Esophagus (tissue), 2 donors: ENCODE data around the gene PTPN23. TPM values are rescaled to one million over a fixed set of nuclear protein-coding genes. Genes with fewer than 3 reads are reported as not detected.
"Not testable (repeated sequence)": the region's sequence is repeated elsewhere in the genome, so short reads cannot be mapped to it uniquely, and the experiment has no call there.

ENCODE experiments used
- H3K27ac ChIP-seq, 2 donors: one replicate each; pipeline ENCODE4 v1.5.1; 2013; ENCODE audit warnings: low read depth in 2 of 2, mild to moderate bottlenecking in 2 of 2, inconsistent platforms in 1 of 2, low read length in 1 of 2, moderate library complexity in 1 of 2
- H3K27me3 ChIP-seq, 2 donors: one replicate each; pipeline ENCODE4 v1.6.1; 2013; ENCODE audit warnings: low read length in 2 of 2, control low read depth in 1 of 2, mild to moderate bottlenecking in 1 of 2; ENCODE audit not compliant: insufficient read depth in 2 of 2, control insufficient read depth in 1 of 2
- H3K36me3 ChIP-seq, 2 donors: one replicate each; pipeline ENCODE4 v1.6.1; 2013; ENCODE audit warnings: low read length in 1 of 2; ENCODE audit not compliant: control insufficient read depth in 2 of 2, insufficient read depth in 2 of 2
- H3K4me1 ChIP-seq, 2 donors: one replicate each; pipeline ENCODE4 v1.6.1; 2013; ENCODE audit warnings: low read length in 1 of 2; ENCODE audit not compliant: control insufficient read depth in 2 of 2, insufficient read depth in 2 of 2
- H3K4me3 ChIP-seq, 2 donors: one replicate each; pipeline ENCODE4 v1.5.1; 2013; ENCODE audit warnings: low read length in 2 of 2, mild to moderate bottlenecking in 2 of 2, low read depth in 1 of 2, moderate library complexity in 1 of 2
- H3K9me3 ChIP-seq, 2 donors: one replicate each; pipeline ENCODE4 v1.6.1; 2013; ENCODE audit warnings: mild to moderate bottlenecking in 2 of 2, low read depth in 1 of 2, low read length in 1 of 2, moderate library complexity in 1 of 2; ENCODE audit not compliant: control insufficient read depth in 2 of 2, insufficient read depth in 1 of 2
- WGBS, 2 donors: extraction: QIAGEN DNeasy Blood & Tissue Kit; methylation state at CpG; one replicate each; pipeline ENCODE4 v1.1.7; 2013; 5-methylcytosine and 5-hydroxymethylcytosine counted together
- polyA plus RNA-seq, 2 donors: library from polyadenylated mRNA; stranded (reverse); fragments of 200-250 nt; gene quantifications; one replicate each; pipeline ENCODE4 v1.2.3, GENCODE V29; 2013
- donor health status: healthy with polysubstance abuse.
- donor health status: Bipolar disorder and iron deficiency.

The PTPN23 gene
- polyA plus RNA-seq, 2 donors: 12.2 to 26.7 TPM

DNA sequence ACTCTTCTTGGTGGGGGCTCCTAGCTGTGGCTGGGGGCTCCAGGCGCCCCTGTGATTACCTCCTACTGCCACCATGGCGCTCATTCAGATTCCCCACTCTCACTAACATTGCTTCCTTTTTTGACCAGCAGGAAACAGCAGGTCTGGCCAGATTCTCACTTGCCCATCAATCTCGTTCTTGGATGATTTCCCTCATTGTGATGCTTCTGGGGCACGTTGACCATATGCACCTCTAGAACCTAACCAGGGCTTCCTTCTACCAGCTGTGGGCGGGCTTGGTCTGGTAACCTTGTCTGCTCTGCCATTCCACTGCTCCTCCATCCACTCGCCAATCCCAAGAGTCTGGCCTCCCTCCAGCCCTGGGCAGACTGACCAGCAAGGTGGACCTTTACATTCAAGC lies 35.9 kb upstream of the PTPN23 start:
- H3K27me3 ChIP-seq: no peaks in the 10 kb centered on the region
- H3K4me3 ChIP-seq: no peak overlapping the region
- H3K9me3 ChIP-seq: no peaks in the 10 kb centered on the region
- peaks cover 0 to 3% of the 10 kb centered on the region in 2 donors for H3K4me1 ChIP-seq
- H3K27ac ChIP-seq: no peak overlapping the region
- 81 to 85% methylated on average over 6 of the region's 6 CpGs for WGBS, 2 donors
- peaks cover 0 to 34% of the 10 kb centered on the region in 2 donors for H3K36me3 ChIP-seq

DNA sequence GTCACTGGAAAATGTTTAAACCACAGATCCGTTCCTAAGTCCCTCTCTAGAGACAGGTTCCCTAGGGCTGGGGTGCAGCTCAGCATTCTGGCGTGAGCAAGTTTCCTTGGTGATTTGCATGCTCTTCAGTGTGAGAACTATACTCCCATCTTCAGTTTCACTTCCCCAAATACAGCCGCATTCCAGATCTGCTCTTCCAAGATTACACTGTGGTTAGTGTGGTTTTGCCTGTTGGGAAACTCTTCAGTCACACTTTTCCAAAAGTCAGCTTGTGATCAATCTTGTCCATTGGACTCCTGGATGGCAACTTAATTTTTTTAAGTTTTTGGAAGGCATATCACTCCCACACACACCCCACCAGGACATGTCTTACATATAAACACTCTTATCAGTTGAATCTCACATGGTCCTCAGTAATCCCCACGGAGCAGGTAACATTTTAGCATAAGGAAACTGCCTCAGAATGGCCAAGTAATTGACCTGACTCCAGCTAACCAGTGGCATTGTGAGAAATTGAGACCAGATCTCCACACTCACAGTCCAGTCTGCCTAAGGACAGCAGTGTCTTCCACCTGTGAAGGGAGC lies 33.5 kb upstream of the PTPN23 start:
- peak overlapping the region; percentile 16 to 34 for H3K27ac ChIP-seq
- peaks cover 0 to 21% of the 10 kb centered on the region in 2 donors for H3K36me3 ChIP-seq
- 70 to 71% methylated on average over 4 of the region's 4 CpGs for WGBS, 2 donors
- no peaks in the 10 kb centered on the region for H3K9me3 ChIP-seq
- peaks cover 0 to 3% of the 10 kb centered on the region in 2 donors for H3K4me1 ChIP-seq
- H3K4me3 ChIP-seq: no peak overlapping the region
- no peaks in the 10 kb centered on the region for H3K27me3 ChIP-seq

DNA sequence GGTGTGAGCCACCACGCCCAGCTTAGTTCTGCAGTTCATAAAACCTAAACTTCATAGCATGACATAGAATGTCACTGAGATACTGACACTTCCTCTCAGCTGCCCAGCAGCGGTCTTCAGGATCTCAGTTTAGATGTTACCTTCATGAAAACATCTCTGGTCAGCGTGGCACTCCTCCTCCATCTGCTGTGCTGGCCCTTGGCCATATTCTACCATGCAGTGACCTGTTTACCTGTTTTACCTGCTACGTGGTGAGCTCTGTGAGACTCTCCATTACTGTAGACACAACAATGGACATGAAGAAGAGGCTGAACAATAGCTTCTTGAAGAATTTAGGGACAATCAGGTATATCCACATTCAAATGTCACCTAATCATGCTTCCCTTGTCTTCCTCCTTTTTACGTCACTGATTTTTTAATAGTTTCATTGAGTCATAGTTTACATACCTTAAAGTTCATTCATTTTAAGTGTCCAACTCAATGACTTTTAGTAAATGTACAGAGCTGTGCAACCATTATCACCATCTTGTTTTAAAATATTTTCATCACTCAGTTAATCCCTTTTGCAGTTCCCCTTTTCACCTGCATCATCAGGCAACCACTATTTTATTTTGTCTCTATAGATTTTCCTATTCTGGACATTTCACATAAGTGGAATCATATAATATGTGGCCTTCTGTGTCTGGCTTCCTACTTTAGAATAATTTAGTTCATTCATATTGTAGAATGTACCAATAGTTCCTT lies 32.2 kb upstream of the PTPN23 start:
- Histone ChIP-seq H3K36me3 (peaks cover 0 to 16% of the 10 kb centered on the region in 2 donors), H3K27ac (peak overlapping the region; percentile 34 to 66), H3K4me1 (peaks cover 0 to 3% of the 10 kb centered on the region in 2 donors), H3K27me3 (no peaks in the 10 kb centered on the region), H3K4me3 (no peak overlapping the region), H3K9me3 (no peaks in the 10 kb centered on the region)
- 82 to 83% methylated on average over 5 of the region's 5 CpGs for WGBS, 2 donors

DNA sequence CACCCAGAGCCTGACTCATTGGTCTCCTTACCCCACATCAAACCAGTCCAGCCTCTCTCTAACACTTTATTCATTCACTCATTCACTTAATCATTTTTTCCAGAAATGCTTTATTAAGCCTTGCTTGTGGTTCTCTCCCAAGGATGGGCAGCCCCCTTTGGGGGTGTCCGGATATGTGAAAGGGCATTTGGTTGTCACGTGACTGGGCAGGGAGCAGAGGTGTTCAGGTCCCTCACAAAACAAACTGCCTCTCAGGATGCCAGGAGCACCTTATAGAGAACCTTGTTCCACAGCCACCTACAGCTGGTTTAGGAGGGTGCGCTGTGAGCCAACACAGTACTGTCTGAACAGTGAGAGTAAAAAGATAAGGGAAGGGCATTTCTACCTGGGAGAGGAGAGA lies 25.8 kb upstream of the PTPN23 start:
- Histone ChIP-seq H3K9me3 (peaks cover 7% of the 10 kb centered on the region in 2 donors), H3K27me3 (no peaks in the 10 kb centered on the region), H3K27ac (no peak overlapping the region), H3K36me3 (no peaks in the 10 kb centered on the region), H3K4me3 (no peak overlapping the region), H3K4me1 (no peaks in the 10 kb centered on the region)
- 92 to 93% methylated on average over 3 of the region's 3 CpGs for WGBS, 2 donors

DNA sequence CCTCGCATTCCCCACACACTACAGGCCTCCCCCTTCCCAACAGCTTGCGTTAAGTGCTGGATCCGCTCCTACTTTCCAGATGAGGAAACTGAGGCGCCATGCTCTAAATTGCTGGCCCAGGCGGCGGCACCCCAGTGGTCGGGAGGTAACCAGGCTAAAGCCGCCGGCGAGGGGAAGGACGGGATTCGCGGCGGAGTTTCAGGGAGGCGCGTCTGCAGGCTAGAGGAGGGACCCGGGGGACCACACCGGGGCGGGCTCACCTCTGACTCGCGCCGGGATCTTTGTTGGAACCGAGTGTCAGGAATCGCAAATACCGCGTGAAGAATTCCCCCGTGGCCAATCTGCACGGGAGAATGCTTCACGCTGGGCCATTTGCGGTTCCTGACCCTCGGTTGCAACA lies 24.6 kb upstream of the PTPN23 start:
- Histone ChIP-seq H3K4me1 (no peaks in the 10 kb centered on the region), H3K27me3 (no peaks in the 10 kb centered on the region), H3K27ac (no peak overlapping the region), H3K9me3 (peaks cover 7% of the 10 kb centered on the region in 2 donors), H3K4me3 (no peak overlapping the region), H3K36me3 (no peaks in the 10 kb centered on the region)
- WGBS, 2 donors: 92 to 95% methylated on average over 31 of the region's 31 CpGs

DNA sequence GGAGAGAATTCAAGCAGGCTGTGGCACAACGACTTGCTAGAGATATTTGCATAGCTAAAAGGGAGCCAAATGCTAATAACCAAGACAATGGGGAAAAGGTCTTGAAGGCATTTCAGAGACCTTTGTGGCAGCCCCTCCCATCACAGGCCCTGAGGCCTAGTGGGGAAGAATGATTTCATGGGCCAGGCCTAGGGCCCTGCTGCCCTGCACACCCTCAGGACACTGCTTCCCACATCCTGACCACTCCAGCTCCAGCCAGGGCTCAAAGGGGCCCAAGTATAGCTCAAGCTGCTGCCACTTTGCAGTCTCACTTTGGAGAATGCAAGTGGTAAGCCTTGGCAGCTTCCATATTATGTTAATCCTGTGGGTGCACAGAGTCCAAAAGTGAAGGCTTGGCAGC lies 21.5 kb upstream of the PTPN23 start:
- Histone ChIP-seq H3K27me3 (no peaks in the 10 kb centered on the region), H3K4me1 (no peaks in the 10 kb centered on the region), H3K27ac (no peak overlapping the region), H3K9me3 (peaks cover 7% of the 10 kb centered on the region in 2 donors), H3K4me3 (no peak overlapping the region), H3K36me3 (no peaks in the 10 kb centered on the region)
- 57 to 70% methylated on average over 1 of the region's 1 CpG for WGBS, 2 donors

DNA sequence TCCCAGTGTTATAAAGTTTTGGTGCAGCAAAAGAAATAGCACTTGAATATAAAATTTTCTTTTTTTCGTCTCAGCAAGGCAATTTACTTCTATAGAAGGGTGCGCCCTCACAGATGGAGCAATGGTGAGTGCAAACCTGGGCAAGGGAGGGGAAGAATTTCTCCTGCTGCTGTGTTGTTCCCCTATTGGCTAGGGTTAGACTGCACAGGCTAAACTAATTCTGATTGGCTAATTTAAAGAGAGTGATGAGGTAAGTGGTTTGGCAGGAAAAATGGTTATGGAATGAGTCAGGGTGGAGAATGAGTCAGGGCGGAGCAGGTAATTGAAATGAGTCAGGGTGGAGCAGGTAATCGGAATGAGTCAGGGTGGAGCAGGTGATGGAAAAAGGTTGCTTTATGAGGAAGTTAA lies 20.7 kb upstream of the PTPN23 start:
- not testable (repeated sequence) for H3K4me1 ChIP-seq, H3K27ac ChIP-seq, H3K9me3 ChIP-seq, H3K4me3 ChIP-seq, H3K27me3 ChIP-seq, H3K36me3 ChIP-seq
- 72 to 80% methylated on average over 4 of the region's 4 CpGs for WGBS, 2 donors

DNA sequence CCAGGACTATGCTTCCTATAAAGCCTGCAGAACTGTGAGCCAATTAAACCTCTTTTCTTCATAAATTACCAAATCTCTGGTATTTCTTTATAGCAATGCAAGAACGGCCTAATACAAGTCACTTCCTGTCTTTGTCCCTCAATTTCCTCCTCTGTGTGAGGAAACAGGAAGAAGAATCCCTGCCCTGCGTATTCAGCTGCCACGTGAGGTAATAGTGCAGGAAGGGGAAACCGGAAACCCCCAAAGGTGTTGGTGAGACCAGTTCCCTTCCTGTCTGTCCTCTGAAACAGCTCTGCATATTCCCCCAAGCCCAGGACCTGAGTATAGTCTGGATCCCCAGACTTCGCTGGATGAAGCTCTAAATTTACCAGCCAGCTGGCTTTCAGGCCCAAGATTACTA lies 18.1 kb upstream of the PTPN23 start:
- peaks cover 7% of the 10 kb centered on the region in 2 donors for H3K9me3 ChIP-seq
- H3K4me3 ChIP-seq: no peak overlapping the region
- 68 to 72% methylated on average over 5 of the region's 5 CpGs for WGBS, 2 donors
- H3K27ac ChIP-seq: peak overlapping the region; percentile 20 to 61
- H3K4me1 ChIP-seq: no peaks in the 10 kb centered on the region
- H3K36me3 ChIP-seq: no peaks in the 10 kb centered on the region
- H3K27me3 ChIP-seq: no peaks in the 10 kb centered on the region

DNA sequence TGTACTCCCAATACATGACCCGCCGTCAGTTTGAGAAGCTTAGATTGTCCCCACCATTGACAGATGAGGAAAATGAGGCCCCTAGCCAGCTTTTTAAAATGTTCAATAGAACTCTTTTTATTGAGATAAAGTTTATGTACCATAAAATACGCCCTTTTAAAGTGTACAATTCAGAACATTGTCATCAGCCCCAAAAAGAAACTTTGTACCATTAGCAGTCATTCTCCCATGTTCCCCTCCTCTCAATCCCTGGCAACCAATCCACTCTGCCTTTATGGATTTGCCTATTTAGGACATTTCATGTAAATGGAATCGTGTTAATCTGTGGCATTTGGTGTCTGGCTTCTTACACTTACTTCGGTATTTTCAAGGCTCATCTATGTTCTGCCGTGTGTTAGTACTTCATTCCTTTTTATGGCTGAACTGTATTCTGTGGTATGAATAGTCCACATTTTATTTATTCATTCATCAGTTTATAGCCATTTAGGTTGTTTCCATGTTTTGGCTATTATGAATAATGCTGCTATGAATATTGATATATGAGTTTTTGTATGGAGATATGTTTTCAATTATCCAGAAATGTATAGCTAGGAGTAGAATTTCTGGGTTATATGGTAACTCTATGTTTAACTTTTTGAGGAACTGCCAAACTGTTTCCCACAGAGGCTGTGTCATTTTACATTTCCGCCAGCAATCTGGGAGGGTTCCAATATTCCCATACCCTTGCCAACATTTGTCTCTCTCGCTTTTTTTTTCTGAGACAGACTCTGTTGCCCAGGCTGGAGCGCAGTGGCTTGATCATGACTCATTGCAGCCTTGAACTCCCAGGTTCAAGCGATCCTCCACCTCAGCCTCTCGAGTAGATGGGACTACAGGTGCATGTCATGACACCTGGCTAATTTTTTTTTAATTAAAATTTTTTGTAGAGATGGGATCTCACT lies 15.3 kb upstream of the PTPN23 start:
- WGBS, 2 donors: 51 to 53% methylated on average over 11 of the region's 11 CpGs
- H3K27me3 ChIP-seq: no peaks in the 10 kb centered on the region
- no peaks in the 10 kb centered on the region for H3K4me1 ChIP-seq
- no peaks in the 10 kb centered on the region for H3K9me3 ChIP-seq
- no peaks in the 10 kb centered on the region for H3K36me3 ChIP-seq
- no peak overlapping the region for H3K4me3 ChIP-seq
- no peak overlapping the region for H3K27ac ChIP-seq
